ENCODE data around the gene PUS7L. TPM values are rescaled to one million over a fixed set of nuclear protein-coding genes. Genes with fewer than 3 reads are reported as not detected.

PUS7L gene
- total RNA-seq, 1 donor from 2014 or later = 6.3 TPM

GRCh38 chr12:43750814-43751213, 7.8 kb downstream of the PUS7L start:
- no peak overlapping the region for H3K4me3 ChIP-seq (ENCODE audit: low read depth, low read length)
- no peak for TF ChIP-seq CTCF (conservative IDR thresholded peaks at IDR 0.05; ENCODE audit: low read depth, low read length)
- DNase-seq (ENCODE audit: low read depth) = no peak

- no peak for TF ChIP-seq CTCF (conservative IDR thresholded peaks at IDR 0.05; ENCODE audit: low read depth, low read length)
- DNase-seq (ENCODE audit: low read depth) = no peak
- H3K4me3 ChIP-seq (ENCODE audit: low read depth, low read length) = no peak overlapping the region
Observed at GRCh38 chr12:43749016-43749415, 9.6 kb downstream of the PUS7L start.

- no peak overlapping the region for H3K4me3 ChIP-seq (ENCODE audit: low read depth, low read length)
- DNase-seq (ENCODE audit: low read depth) = no peak
- no peak for TF ChIP-seq CTCF (conservative IDR thresholded peaks at IDR 0.05; ENCODE audit: low read depth, low read length)
Observed at GRCh38 chr12:43744826-43745225, 13.8 kb downstream of the PUS7L start.

- no peak overlapping the region for H3K4me3 ChIP-seq (ENCODE audit: low read depth, low read length)
- TF ChIP-seq CTCF (conservative IDR thresholded peaks at IDR 0.05; ENCODE audit: low read depth, low read length) = no peak
- no peak for DNase-seq (ENCODE audit: low read depth)
Observed at GRCh38 chr12:43742106-43742505, 16.5 kb downstream of the PUS7L start.

- no peak overlapping the region for H3K4me3 ChIP-seq (ENCODE audit: low read depth, low read length)
- no peak for DNase-seq (ENCODE audit: low read depth)
- TF ChIP-seq CTCF (conservative IDR thresholded peaks at IDR 0.05; ENCODE audit: low read depth, low read length) = no peak
Observed at GRCh38 chr12:43740511-43741100, 18.0 kb downstream of the PUS7L start.

- DNase-seq (ENCODE audit: low read depth) = no peak
- TF ChIP-seq CTCF (conservative IDR thresholded peaks at IDR 0.05; ENCODE audit: low read depth, low read length) = no peak
- no peak overlapping the region for H3K4me3 ChIP-seq (ENCODE audit: low read depth, low read length)
Observed at GRCh38 chr12:43737646-43738045, 20.9 kb downstream of the PUS7L start.

- H3K4me3 ChIP-seq (ENCODE audit: low read depth, low read length) = no peak overlapping the region
- no peak for DNase-seq (ENCODE audit: low read depth)
- TF ChIP-seq CTCF (conservative IDR thresholded peaks at IDR 0.05; ENCODE audit: low read depth, low read length) = no peak
Observed at GRCh38 chr12:43736927-43737440, 21.6 kb downstream of the PUS7L start.
